Measurements from ENCODE around the gene PLXDC2.

GRCh38 chr10:20093600-20093999, 277.4 kb downstream of the PLXDC2 start:
- TF ChIP-seq POLR2A (IDR thresholded peaks at IDR 0.05; ENCODE audit: low read depth, low read length) (no peak), POLR2AphosphoS5 (IDR thresholded peaks at IDR 0.05; ENCODE audit: low read depth, low read length) (no peak), TAF1 (IDR thresholded peaks at IDR 0.05; ENCODE audit: borderline replicate concordance, low read depth, low read length) (no peak)

Measured in GM12892 (cell line).